Osteocyte (in vitro differentiated cells): Measurements from ENCODE around the gene ST8SIA2. TPM values are rescaled to one million over a fixed set of nuclear protein-coding genes. Genes with fewer than 3 reads are reported as not detected.

Experiments
- DNase-seq: peaks from one replicate; pipeline ENCODE4 v3.0.0; 2021; ENCODE audit warnings: mixed read lengths; ENCODE audit not compliant: unreplicated experiment; ENCODE audit errors: extremely low spot score
- H3K27ac Mint-ChIP-seq: one replicate; pipeline ENCODE4 v1.8.0; 2021; ENCODE audit warnings: mild to moderate bottlenecking, mixed read lengths; ENCODE audit not compliant: unreplicated experiment
- H3K27me3 Mint-ChIP-seq: one replicate; pipeline ENCODE4 v1.8.0; 2021; ENCODE audit warnings: mixed read lengths; ENCODE audit not compliant: unreplicated experiment
- H3K36me3 Mint-ChIP-seq: one replicate; pipeline ENCODE4 v1.8.0; 2021; ENCODE audit warnings: mixed read lengths; ENCODE audit not compliant: unreplicated experiment
- H3K4me1 Mint-ChIP-seq: one replicate; pipeline ENCODE4 v1.8.0; 2021; ENCODE audit warnings: mixed read lengths; ENCODE audit not compliant: unreplicated experiment
- H3K4me3 Mint-ChIP-seq: one replicate; pipeline ENCODE4 v1.8.0; 2021; ENCODE audit warnings: mild to moderate bottlenecking, moderate library complexity, mixed read lengths; ENCODE audit not compliant: unreplicated experiment
- H3K9me3 Mint-ChIP-seq: one replicate; pipeline ENCODE4 v1.8.0; 2021; ENCODE audit warnings: mixed read lengths; ENCODE audit not compliant: unreplicated experiment
- CTCF ChIP-seq: fragments of 200-600 bp; sonication (generic); IDR thresholded peaks from 2 replicates; pipeline ENCODE4 v1.5.0; 2021; ENCODE audit warnings: antibody characterized with exemption, mild to moderate bottlenecking, moderate library complexity
- total RNA-seq: library from RNA; stranded (reverse); gene quantifications from 2 replicates; pipeline ENCODE4 v1.2.1, GENCODE V29; 2021

The ST8SIA2 gene
- total RNA-seq, 1 donor from 2014 or later, result 2.1 TPM

DNA sequence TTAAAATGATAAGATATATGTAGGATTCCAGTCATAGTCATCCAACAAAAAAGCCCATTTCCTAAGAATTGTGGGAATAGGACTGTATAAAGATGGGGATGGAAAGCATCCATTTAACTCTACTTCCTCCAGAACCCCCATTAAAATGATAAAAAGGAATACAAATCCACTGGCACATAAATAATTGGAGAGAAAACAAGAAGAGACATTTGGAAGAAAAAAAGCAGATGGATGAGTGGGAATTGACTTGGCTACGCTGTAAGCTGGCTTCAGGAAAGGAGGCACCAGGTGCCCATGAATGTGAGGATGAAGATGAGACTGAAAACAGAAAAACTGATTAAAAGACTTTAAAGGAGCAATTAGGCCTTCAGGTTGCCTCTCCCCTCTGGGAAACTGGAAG lies 91.8 kb downstream of the ST8SIA2 start:
- TF ChIP-seq CTCF, result no peak
- Mint-ChIP-seq H3K27ac (no peak overlapping the region), H3K4me3 (no peak overlapping the region), H3K9me3 (no peaks in the 10 kb centered on the region), H3K36me3 (no peaks in the 10 kb centered on the region), H3K27me3 (peaks cover 28% of the 10 kb centered on the region), H3K4me1 (no peaks in the 10 kb centered on the region)
- DNase-seq, result no peak

GRCh38 chr15:92492551-92493115 lies 99.0 kb downstream of the ST8SIA2 start:
- Mint-ChIP-seq H3K4me1 (no peaks in the 10 kb centered on the region), H3K27ac (no peak overlapping the region), H3K9me3 (no peaks in the 10 kb centered on the region), H3K4me3 (no peak overlapping the region), H3K27me3 (peaks cover 30% of the 10 kb centered on the region), H3K36me3 (no peaks in the 10 kb centered on the region)
- DNase-seq, result no peak
- no peak for TF ChIP-seq CTCF

GRCh38 chr15:92494806-92495336 lies 101.2 kb downstream of the ST8SIA2 start:
- Mint-ChIP-seq H3K36me3 (no peaks in the 10 kb centered on the region), H3K9me3 (no peaks in the 10 kb centered on the region)

GRCh38 chr15:92495446-92495845 lies 101.8 kb downstream of the ST8SIA2 start:
- H3K4me3 Mint-ChIP-seq, result no peak overlapping the region
- H3K27ac Mint-ChIP-seq, result no peak overlapping the region
- H3K9me3 Mint-ChIP-seq, result no peaks in the 10 kb centered on the region
- DNase-seq, result no peak
- no peak for TF ChIP-seq CTCF
- peaks cover 37% of the 10 kb centered on the region for H3K27me3 Mint-ChIP-seq
- no peaks in the 10 kb centered on the region for H3K36me3 Mint-ChIP-seq
- H3K4me1 Mint-ChIP-seq, result no peaks in the 10 kb centered on the region

More at GRCh38 chr15:92494806-92495336, 101.2 kb downstream of the ST8SIA2 start:
- Mint-ChIP-seq H3K4me1 (no peaks in the 10 kb centered on the region), H3K4me3 (no peak overlapping the region), H3K27ac (no peak overlapping the region), H3K27me3 (peaks cover 34% of the 10 kb centered on the region)
- no peak for DNase-seq
- no peak for TF ChIP-seq CTCF

GRCh38 chr15:92499731-92500530 lies 106.2 kb downstream of the ST8SIA2 start:
- no peak overlapping the region for H3K4me3 Mint-ChIP-seq
- H3K4me1 Mint-ChIP-seq, result no peaks in the 10 kb centered on the region
- H3K27ac Mint-ChIP-seq, result no peak overlapping the region
- H3K9me3 Mint-ChIP-seq, result no peaks in the 10 kb centered on the region
- peaks cover 50% of the 10 kb centered on the region for H3K27me3 Mint-ChIP-seq
- TF ChIP-seq CTCF, result no peak
- no peaks in the 10 kb centered on the region for H3K36me3 Mint-ChIP-seq
- DNase-seq, result no peak
